ENCODE measurements around the gene TIMM10B.

DNA sequence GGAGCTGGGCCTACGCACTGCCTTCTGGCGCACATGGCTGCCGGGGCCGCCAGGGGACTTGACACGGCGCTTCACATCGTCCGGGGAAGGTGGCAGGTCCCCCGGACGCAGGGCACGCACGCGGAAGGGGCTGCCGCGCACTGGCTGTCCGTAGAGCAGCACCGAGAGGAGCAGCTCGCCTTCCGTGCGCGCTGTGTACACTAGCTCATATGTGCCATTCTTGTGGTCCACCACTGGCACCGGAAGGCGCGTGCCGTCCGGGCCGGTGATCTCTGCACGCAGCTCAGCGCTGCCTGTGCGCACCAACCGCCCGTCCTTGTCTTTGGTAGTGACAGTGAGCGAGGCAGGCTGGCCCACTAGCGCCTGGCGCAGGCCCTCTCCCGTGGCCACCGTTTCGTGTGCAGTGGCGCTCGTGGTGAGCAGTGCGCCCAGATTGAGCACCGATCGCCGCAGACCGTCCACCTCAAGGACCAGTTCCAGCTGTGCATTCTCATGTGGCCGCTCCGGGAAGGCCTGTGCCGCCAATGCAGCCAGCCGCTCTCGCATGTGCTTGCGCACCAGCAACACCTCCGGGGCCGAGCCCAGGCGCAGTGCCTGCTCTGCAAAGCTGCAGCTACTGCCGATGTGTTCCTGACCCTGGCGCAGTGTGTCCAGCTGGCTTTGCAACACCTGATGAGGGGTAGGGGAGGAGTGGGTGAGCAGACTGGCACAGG lies 24.8 kb upstream of the TIMM10B start:
- TF ChIP-seq, protein P1, sequence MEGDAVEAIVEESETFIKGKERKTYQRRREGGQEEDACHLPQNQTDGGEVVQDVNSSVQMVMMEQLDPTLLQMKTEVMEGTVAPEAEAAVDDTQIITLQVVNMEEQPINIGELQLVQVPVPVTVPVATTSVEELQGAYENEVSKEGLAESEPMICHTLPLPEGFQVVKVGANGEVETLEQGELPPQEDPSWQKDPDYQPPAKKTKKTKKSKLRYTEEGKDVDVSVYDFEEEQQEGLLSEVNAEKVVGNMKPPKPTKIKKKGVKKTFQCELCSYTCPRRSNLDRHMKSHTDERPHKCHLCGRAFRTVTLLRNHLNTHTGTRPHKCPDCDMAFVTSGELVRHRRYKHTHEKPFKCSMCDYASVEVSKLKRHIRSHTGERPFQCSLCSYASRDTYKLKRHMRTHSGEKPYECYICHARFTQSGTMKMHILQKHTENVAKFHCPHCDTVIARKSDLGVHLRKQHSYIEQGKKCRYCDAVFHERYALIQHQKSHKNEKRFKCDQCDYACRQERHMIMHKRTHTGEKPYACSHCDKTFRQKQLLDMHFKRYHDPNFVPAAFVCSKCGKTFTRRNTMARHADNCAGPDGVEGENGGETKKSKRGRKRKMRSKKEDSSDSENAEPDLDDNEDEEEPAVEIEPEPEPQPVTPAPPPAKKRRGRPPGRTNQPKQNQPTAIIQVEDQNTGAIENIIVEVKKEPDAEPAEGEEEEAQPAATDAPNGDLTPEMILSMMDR (IDR thresholded peaks at IDR 0.05; ENCODE audit: low read depth, low read length, poor library complexity, severe bottlenecking): no peak
- no peak for TF ChIP-seq EZH2phosphoT487 (IDR thresholded peaks at IDR 0.05; ENCODE audit: borderline replicate concordance, low read length)
